Endothelial cell (in vitro differentiated cells): Measurements from ENCODE around the gene GDF2. TPM values are rescaled to one million over a fixed set of nuclear protein-coding genes. Genes with fewer than 3 reads are reported as not detected.

ENCODE experiments used
- DNase-seq: peaks from one replicate; pipeline ENCODE4 v3.0.0; 2021; ENCODE audit warnings: low spot score
- H3K27ac Mint-ChIP-seq: one replicate; pipeline ENCODE4 v1.8.0; 2021; ENCODE audit warnings: mixed read lengths, inconsistent platforms; ENCODE audit not compliant: unreplicated experiment
- H3K27me3 Mint-ChIP-seq: one replicate; pipeline ENCODE4 v1.8.0; 2021; ENCODE audit warnings: mild to moderate bottlenecking, moderate library complexity, mixed read lengths, inconsistent platforms; ENCODE audit not compliant: unreplicated experiment
- H3K36me3 Mint-ChIP-seq: one replicate; pipeline ENCODE4 v1.8.0; 2021; ENCODE audit warnings: mild to moderate bottlenecking, low read depth, mixed read lengths, inconsistent platforms; ENCODE audit not compliant: unreplicated experiment
- H3K4me1 Mint-ChIP-seq: one replicate; pipeline ENCODE4 v1.8.0; 2021; ENCODE audit warnings: mild to moderate bottlenecking, mixed read lengths, inconsistent platforms; ENCODE audit not compliant: unreplicated experiment
- H3K4me3 Mint-ChIP-seq: one replicate; pipeline ENCODE4 v1.8.0; 2021; ENCODE audit warnings: mild to moderate bottlenecking, mixed read lengths, inconsistent platforms; ENCODE audit not compliant: unreplicated experiment
- H3K9me3 Mint-ChIP-seq: one replicate; pipeline ENCODE4 v1.8.0; 2021; ENCODE audit warnings: mixed read lengths, inconsistent platforms; ENCODE audit not compliant: unreplicated experiment
- total RNA-seq: library from RNA; stranded (reverse); fragmentation: NEBNext Ultra II Directional; extraction: Animal tissue kit (Norgen Biotek cat#: 25700); gene quantifications from one replicate; pipeline ENCODE4 v1.2.1, GENCODE V29; 2021; ENCODE audit not compliant: unreplicated experiment
- TF ChIP-seq, protein P1 (sequence below): fragments of 200-600 bp; sonication (generic); IDR thresholded peaks from one replicate; pipeline ENCODE4 v1.5.0; 2021; ENCODE audit warnings: antibody characterized with exemption; ENCODE audit not compliant: unreplicated experiment

The GDF2 gene
- total RNA-seq, 1 donor from 2014 or later, result not detected

DNA sequence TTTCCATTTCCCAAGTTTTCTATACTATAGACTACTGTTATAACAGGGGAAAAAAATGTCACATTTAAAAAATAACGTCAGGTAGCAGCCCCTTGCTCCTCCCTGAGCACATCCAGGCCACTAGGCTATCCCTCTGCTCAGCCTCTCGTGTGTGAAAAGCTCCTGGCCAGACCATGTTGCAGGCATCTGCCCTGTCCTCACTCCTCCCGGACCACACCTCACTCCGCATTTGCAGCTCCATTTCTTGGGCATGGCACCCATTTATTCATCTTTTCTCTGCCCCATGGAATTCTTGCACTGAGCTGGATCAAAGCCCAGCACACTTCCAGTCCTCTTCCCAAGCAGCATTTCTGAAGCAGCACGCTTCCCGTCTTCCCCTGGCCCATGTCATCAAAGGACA, 1.4 kb upstream of the GDF2 start:
- Mint-ChIP-seq H3K27me3 (peaks cover 2% of the 10 kb centered on the region), H3K27ac (no peak overlapping the region)
- DNase-seq, result no peak

DNA sequence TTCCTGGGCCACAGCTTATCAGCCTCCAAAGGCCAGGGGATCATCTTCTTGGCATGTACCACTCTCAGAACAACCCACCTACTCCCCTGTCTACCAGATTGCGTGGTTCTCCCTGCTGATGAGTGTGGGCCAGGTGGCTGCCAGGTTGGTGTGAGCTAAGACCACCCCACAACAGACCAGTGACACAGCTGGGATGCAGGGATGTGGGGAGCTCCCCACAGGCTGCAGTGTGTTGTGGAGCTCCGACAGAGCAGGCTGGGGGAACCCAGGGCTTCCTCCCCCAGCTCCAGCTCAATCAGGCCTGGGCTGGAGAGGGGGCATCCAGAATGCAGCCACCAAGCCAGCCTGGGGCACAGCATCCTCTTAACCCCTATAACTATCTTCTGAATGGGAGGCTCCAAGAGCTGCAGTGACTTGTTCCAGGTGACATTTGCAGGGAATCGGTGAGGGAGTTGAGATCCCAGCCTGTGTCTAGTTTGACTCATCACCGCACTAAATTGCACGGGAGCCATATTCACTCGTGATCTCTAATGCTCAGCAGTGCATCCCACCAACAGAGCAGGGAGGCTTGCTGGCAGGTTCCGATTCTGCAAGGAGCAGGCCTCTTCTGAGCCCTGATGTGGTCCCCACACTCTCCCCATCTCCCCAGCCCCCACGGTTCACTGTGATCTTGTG, 596 bp upstream of the GDF2 start:
- no peak overlapping the region for H3K27ac Mint-ChIP-seq
- no peak overlapping the region for H3K4me3 Mint-ChIP-seq
- no peaks in the 10 kb centered on the region for H3K9me3 Mint-ChIP-seq
- DNase-seq, result no peak
- H3K4me1 Mint-ChIP-seq, result peaks cover 7% of the 10 kb centered on the region
- peaks cover 2% of the 10 kb centered on the region for H3K27me3 Mint-ChIP-seq
- TF ChIP-seq, protein P1, sequence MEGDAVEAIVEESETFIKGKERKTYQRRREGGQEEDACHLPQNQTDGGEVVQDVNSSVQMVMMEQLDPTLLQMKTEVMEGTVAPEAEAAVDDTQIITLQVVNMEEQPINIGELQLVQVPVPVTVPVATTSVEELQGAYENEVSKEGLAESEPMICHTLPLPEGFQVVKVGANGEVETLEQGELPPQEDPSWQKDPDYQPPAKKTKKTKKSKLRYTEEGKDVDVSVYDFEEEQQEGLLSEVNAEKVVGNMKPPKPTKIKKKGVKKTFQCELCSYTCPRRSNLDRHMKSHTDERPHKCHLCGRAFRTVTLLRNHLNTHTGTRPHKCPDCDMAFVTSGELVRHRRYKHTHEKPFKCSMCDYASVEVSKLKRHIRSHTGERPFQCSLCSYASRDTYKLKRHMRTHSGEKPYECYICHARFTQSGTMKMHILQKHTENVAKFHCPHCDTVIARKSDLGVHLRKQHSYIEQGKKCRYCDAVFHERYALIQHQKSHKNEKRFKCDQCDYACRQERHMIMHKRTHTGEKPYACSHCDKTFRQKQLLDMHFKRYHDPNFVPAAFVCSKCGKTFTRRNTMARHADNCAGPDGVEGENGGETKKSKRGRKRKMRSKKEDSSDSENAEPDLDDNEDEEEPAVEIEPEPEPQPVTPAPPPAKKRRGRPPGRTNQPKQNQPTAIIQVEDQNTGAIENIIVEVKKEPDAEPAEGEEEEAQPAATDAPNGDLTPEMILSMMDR, result no peak
- H3K36me3 Mint-ChIP-seq, result no peaks in the 10 kb centered on the region

More for the DNA sequence above, 1.4 kb upstream of the GDF2 start:
- TF ChIP-seq, protein P1, result no peak
- no peaks in the 10 kb centered on the region for H3K36me3 Mint-ChIP-seq
- H3K9me3 Mint-ChIP-seq, result no peaks in the 10 kb centered on the region
- peaks cover 5% of the 10 kb centered on the region for H3K4me1 Mint-ChIP-seq
- H3K4me3 Mint-ChIP-seq, result no peak overlapping the region

DNA sequence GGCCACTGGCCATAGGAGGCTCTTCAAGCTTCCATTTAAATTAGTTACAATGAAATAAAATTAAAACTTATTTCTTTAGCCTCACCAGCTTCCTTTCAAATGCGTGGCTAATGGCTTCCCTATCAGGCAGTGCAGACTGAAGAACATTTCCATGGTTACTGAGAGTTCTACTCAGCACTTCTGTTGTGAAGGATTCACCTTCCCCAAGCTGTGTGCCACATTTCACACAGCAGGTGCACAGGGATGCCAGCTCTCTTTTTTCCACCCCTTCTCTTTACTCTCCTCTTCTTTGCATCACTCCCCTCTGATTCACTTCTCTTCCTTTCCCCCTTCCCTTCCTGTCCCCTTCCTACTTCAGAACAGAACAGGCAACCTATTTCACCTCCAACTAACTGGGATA, 833 bp downstream of the GDF2 start:
- Mint-ChIP-seq H3K4me3 (no peak overlapping the region), H3K9me3 (no peaks in the 10 kb centered on the region), H3K27ac (no peak overlapping the region), H3K27me3 (peaks cover 2% of the 10 kb centered on the region), H3K36me3 (no peaks in the 10 kb centered on the region), H3K4me1 (peaks cover 7% of the 10 kb centered on the region)
- TF ChIP-seq, protein P1, result no peak
- no peak for DNase-seq

DNA sequence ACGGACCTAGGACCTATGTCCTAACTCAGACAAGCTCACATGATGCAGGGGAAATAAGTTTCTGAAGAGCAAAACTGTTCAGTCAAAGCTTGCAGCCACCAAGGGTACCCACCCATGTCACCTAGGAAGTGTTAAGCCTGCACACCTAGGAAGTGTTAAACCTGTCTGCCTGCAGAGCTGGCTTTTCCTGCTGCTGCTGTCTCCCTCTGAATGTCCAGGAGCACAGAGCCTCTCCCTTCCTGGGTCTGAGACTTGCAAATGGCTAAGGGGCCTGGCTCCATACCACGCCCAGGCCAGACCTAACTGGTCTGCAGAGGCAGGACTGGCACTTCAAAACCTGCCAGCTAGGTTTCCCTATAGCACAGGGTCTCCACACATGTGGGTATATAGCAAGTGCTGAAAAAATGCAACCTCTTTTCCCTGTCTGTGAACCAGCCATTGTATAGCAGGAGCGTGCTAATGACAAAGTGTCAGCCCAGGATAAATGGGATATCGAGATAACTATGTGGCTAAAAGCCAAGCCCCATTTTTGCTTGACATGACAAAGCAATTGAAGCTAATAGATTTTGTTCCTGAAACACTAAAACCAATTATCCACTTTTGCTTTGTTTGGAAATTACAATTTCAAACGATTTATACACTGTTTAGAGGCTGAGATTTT, 1.5 kb downstream of the GDF2 start:
- H3K36me3 Mint-ChIP-seq, result no peaks in the 10 kb centered on the region
- H3K4me3 Mint-ChIP-seq, result no peak overlapping the region
- no peak for DNase-seq
- H3K27ac Mint-ChIP-seq, result no peak overlapping the region
- H3K9me3 Mint-ChIP-seq, result no peaks in the 10 kb centered on the region
- H3K4me1 Mint-ChIP-seq, result peaks cover 7% of the 10 kb centered on the region
- TF ChIP-seq, protein P1, result no peak
- H3K27me3 Mint-ChIP-seq, result peaks cover 2% of the 10 kb centered on the region
